Fibroblast of gingiva (primary cell): ENCODE data around the gene JAKMIP3.
"Not testable (repeated sequence)": the region's sequence is repeated elsewhere in the genome, so short reads cannot be mapped to it uniquely, and the experiment has no call there.

Source experiments
- DNase-seq: peaks from one replicate; pipeline ENCODE4 v3.0.0-alpha.2; 2011; ENCODE audit warnings: low read depth

The JAKMIP3 gene

GRCh38 chr10:132064771-132065437, 842 bp upstream of the JAKMIP3 start:
- DNase-seq, result no peak

GRCh38 chr10:132066186-132066585, 440 bp downstream of the JAKMIP3 start:
- DNase-seq, result no peak

- no peak for DNase-seq
These were observed 1.1 kb downstream of the JAKMIP3 start for GRCh38 chr10:132066812-132067211.

GRCh38 chr10:132068431-132069121, 2.8 kb downstream of the JAKMIP3 start:
- no peak for DNase-seq

GRCh38 chr10:132069122-132069848, 3.5 kb downstream of the JAKMIP3 start:
- DNase-seq, result no peak

GRCh38 chr10:132069849-132070182, 4.1 kb downstream of the JAKMIP3 start:
- DNase-seq, result no peak

GRCh38 chr10:132070724-132071123, 5.0 kb downstream of the JAKMIP3 start:
- no peak for DNase-seq

- DNase-seq, result no peak
These were observed 5.9 kb downstream of the JAKMIP3 start for GRCh38 chr10:132071667-132072066.

GRCh38 chr10:132075909-132076577, 10.3 kb downstream of the JAKMIP3 start:
- no peak for DNase-seq

GRCh38 chr10:132076578-132077081, 10.9 kb downstream of the JAKMIP3 start:
- no peak for DNase-seq

GRCh38 chr10:132077091-132077490, 11.3 kb downstream of the JAKMIP3 start:
- DNase-seq, result no peak

- no peak for DNase-seq
These were observed 13.1 kb downstream of the JAKMIP3 start for GRCh38 chr10:132078746-132079345.

- not testable (repeated sequence) for DNase-seq
These were observed 18.6 kb downstream of the JAKMIP3 start for GRCh38 chr10:132084384-132084783.

- DNase-seq, result not testable (repeated sequence)
These were observed 27.5 kb downstream of the JAKMIP3 start for GRCh38 chr10:132093236-132093635.

- DNase-seq, result no peak
These were observed 29.0 kb downstream of the JAKMIP3 start for GRCh38 chr10:132094581-132095234.

- no peak for DNase-seq
These were observed 29.8 kb downstream of the JAKMIP3 start for GRCh38 chr10:132095403-132096113.

- DNase-seq, result no peak
These were observed 30.5 kb downstream of the JAKMIP3 start for GRCh38 chr10:132096223-132096622.

- no peak for DNase-seq
These were observed 31.2 kb downstream of the JAKMIP3 start for GRCh38 chr10:132096863-132097478.

- no peak for DNase-seq
These were observed 32.0 kb downstream of the JAKMIP3 start for GRCh38 chr10:132097609-132098377.
